H1 (cell line): ENCODE data around the gene SUOX. TPM values are rescaled to one million over a fixed set of nuclear protein-coding genes. Genes with fewer than 3 reads are reported as not detected.

Source experiments
- CTCF ChIA-PET: fragments of 300-600 bp; sonication (Branson Sonifier 250); formaldehyde crosslinking; loops from one replicate; lab custom pipeline; 2021; ENCODE audit not compliant: partially characterized antibody; lab: Charles Lee
- POLR2A ChIA-PET: fragments of 300-600 bp; sonication (Branson Sonifier 250); formaldehyde crosslinking; loops from one replicate; lab custom pipeline; 2021; ENCODE audit warnings: inconsistent platforms; ENCODE audit not compliant: partially characterized antibody; lab: Charles Lee
- DNase-seq, 2 experiments: peaks; one replicate each; pipeline versions ENCODE4 v3.0.0 to v3.0.0-alpha.2; 2010 to 2022; ENCODE audit warnings: low spot score in 2 of 2, low read depth in 1 of 2, mixed read lengths in 1 of 2
- FAIRE-seq: peaks from 2 replicates; lab custom pipeline; 2011; peaks lifted over from hg19 to GRCh38; lab: Jason Lieb, UNC
- H2AFZ ChIP-seq: 2 replicates; pipeline ENCODE4 v1.8.1; 2012; ENCODE audit warnings: low read length, inconsistent platforms
- H2AK5ac ChIP-seq: 2 replicates; pipeline ENCODE4 v1.6.1; 2013; ENCODE audit warnings: low read depth, low read length
- H2BK120ac ChIP-seq: replicated peaks from 2 replicates; pipeline ENCODE3; 2013; ENCODE audit warnings: low read depth, low read length, inconsistent platforms
- H2BK12ac ChIP-seq: 2 replicates; pipeline ENCODE4 v1.6.1; 2013; ENCODE audit warnings: low read depth, low read length
- H2BK15ac ChIP-seq: 2 replicates; pipeline ENCODE4 v1.6.1; 2013; ENCODE audit warnings: low read length
- H2BK20ac ChIP-seq: 2 replicates; pipeline ENCODE4 v1.6.1; 2013; ENCODE audit warnings: low read length
- H2BK5ac ChIP-seq: 2 replicates; pipeline ENCODE4 v1.6.1; 2013; ENCODE audit warnings: low read depth, low read length
- H3K14ac ChIP-seq: 2 replicates; pipeline ENCODE4 v1.6.1; 2013; ENCODE audit warnings: inconsistent platforms; ENCODE audit not compliant: insufficient read length
- H3K18ac ChIP-seq: 2 replicates; pipeline ENCODE4 v1.6.1; 2013; ENCODE audit warnings: low read length; ENCODE audit errors: extremely low read depth
- H3K23ac ChIP-seq: 2 replicates; pipeline ENCODE4 v1.6.1; 2013; ENCODE audit warnings: inconsistent platforms; ENCODE audit not compliant: insufficient read length
- H3K23me2 ChIP-seq: 2 replicates; pipeline ENCODE4 v1.6.1; 2013; ENCODE audit warnings: low read depth, low read length
- H3K27ac ChIP-seq: 2 replicates; pipeline ENCODE4 v1.6.1; 2011; ENCODE audit warnings: low read depth, low read length, inconsistent platforms
- H3K27me3 ChIP-seq, 4 experiments: replicated peaks in 1 of 4; 1 replicate in 1 of 4; 2 replicates in 3 of 4; pipeline versions ENCODE4 v1.6.1 to v1.8.1; 2011 to 2013; ENCODE audit warnings: low read length in 3 of 4, mild to moderate bottlenecking in 3 of 4, inconsistent platforms in 2 of 4, mixed read lengths in 2 of 4, moderate library complexity in 1 of 4; ENCODE audit not compliant: control insufficient read depth in 3 of 4, insufficient read depth in 3 of 4; ENCODE audit errors: extremely low read depth in 1 of 4
- H3K36me3 ChIP-seq, 4 experiments: 2 replicates each; pipeline versions ENCODE4 v1.6.1 to v1.8.1; 2011 to 2013; ENCODE audit warnings: mild to moderate bottlenecking in 4 of 4, low read length in 3 of 4, moderate library complexity in 2 of 4, control low read depth in 1 of 4, inconsistent platforms in 1 of 4; ENCODE audit not compliant: insufficient read depth in 4 of 4, control insufficient read depth in 2 of 4
- H3K4ac ChIP-seq: replicated peaks from 2 replicates; pipeline ENCODE3; 2013; ENCODE audit warnings: low read length, low read depth, mixed read lengths, inconsistent platforms; ENCODE audit not compliant: insufficient read length
- H3K4me1 ChIP-seq, 4 experiments: replicated peaks in 1 of 4; 1 replicate in 1 of 4; 2 replicates in 3 of 4; pipeline versions ENCODE4 v1.6.1 to v1.8.1; 2011 to 2013; ENCODE audit warnings: low read length in 3 of 4, inconsistent platforms in 2 of 4, mixed read lengths in 1 of 4; ENCODE audit not compliant: insufficient read depth in 4 of 4, control insufficient read depth in 3 of 4
- H3K4me2 ChIP-seq, 2 experiments: 2 replicates each; pipeline versions ENCODE4 v1.6.1 to v1.8.1; 2011 to 2013; ENCODE audit warnings: low read depth in 2 of 2, low read length in 2 of 2, control low read depth in 1 of 2, inconsistent platforms in 1 of 2, mild to moderate bottlenecking in 1 of 2; ENCODE audit not compliant: insufficient read depth in 1 of 2
- H3K4me3 ChIP-seq, 4 experiments: fragments of 200-600, 300-600 bp in 1 of 4; sonication (generic), shearing (Covaris generic), sonication (Bioruptor Twin) in 1 of 4; 2 replicates each; pipeline versions ENCODE4 v1.5.1 to v1.8.1; 2011 to 2016; ENCODE audit warnings: low read length in 4 of 4, low read depth in 3 of 4, control low read depth in 2 of 4, inconsistent platforms in 2 of 4, mild to moderate bottlenecking in 2 of 4, mixed read lengths in 1 of 4, moderate library complexity in 1 of 4; ENCODE audit not compliant: insufficient read depth in 2 of 4; ENCODE audit errors: extremely low read depth in 1 of 4
- H3K56ac ChIP-seq: replicated peaks from 2 replicates; pipeline ENCODE3; 2013; ENCODE audit warnings: low read depth, mild to moderate bottlenecking, mixed read lengths, low read length, inconsistent platforms; ENCODE audit not compliant: insufficient read length
- H3K79me1 ChIP-seq: 2 replicates; pipeline ENCODE4 v1.6.1; 2013; ENCODE audit warnings: low read depth, low read length, control low read depth
- H3K79me2 ChIP-seq, 2 experiments: 2 replicates each; pipeline versions ENCODE4 v1.6.1 to v1.8.1; 2012 to 2013; ENCODE audit warnings: low read length in 2 of 2, mild to moderate bottlenecking in 2 of 2, inconsistent platforms in 1 of 2; ENCODE audit not compliant: insufficient read depth in 2 of 2, control insufficient read depth in 1 of 2
- H3K9ac ChIP-seq, 4 experiments: replicated peaks in 1 of 4; 1 replicate in 1 of 4; 2 replicates in 3 of 4; pipeline versions ENCODE4 v1.6.1 to v1.8.1; 2011 to 2013; ENCODE audit warnings: low read depth in 3 of 4, low read length in 3 of 4, control low read depth in 2 of 4, mild to moderate bottlenecking in 2 of 4, moderate library complexity in 2 of 4, inconsistent platforms in 1 of 4; ENCODE audit errors: extremely low read depth in 1 of 4
- H3K9me3 ChIP-seq, 2 experiments: 2 replicates each; pipeline versions ENCODE4 v1.6.1 to v1.8.1; 2012 to 2013; ENCODE audit warnings: mild to moderate bottlenecking in 2 of 2, moderate library complexity in 2 of 2, control low read depth in 1 of 2, inconsistent platforms in 1 of 2, low read depth in 1 of 2, low read length in 1 of 2, mixed read lengths in 1 of 2; ENCODE audit not compliant: insufficient read depth in 2 of 2
- H4K20me1 ChIP-seq, 2 experiments: replicated peaks in 1 of 2; 2 replicates each; pipeline versions ENCODE3 to v1.8.1; 2011 to 2013; ENCODE audit warnings: inconsistent platforms in 2 of 2, low read length in 2 of 2, mild to moderate bottlenecking in 1 of 2; ENCODE audit not compliant: insufficient read depth in 2 of 2, control insufficient read depth in 1 of 2
- H4K5ac ChIP-seq: 2 replicates; pipeline ENCODE4 v1.6.1; 2013; ENCODE audit warnings: low read length, low read depth, mixed read lengths, inconsistent platforms; ENCODE audit not compliant: insufficient read length
- H4K8ac ChIP-seq: 2 replicates; pipeline ENCODE4 v1.8.0; 2013; ENCODE audit warnings: mild to moderate bottlenecking, moderate library complexity, low read length, inconsistent platforms; ENCODE audit not compliant: insufficient read depth; ENCODE audit errors: extremely low read depth
- H4K91ac ChIP-seq: replicated peaks from 2 replicates; pipeline ENCODE3; 2013; ENCODE audit warnings: low read length, mixed read lengths, inconsistent platforms; ENCODE audit not compliant: insufficient read length
- ATF3 ChIP-seq: IDR thresholded peaks from 2 replicates; pipeline ENCODE4 v1.6.1; 2011; ENCODE audit warnings: low read depth, mild to moderate bottlenecking, low read length; ENCODE audit not compliant: insufficient read depth
- KDM5A ChIP-seq: fragments of 200-600 bp; IDR thresholded peaks from 2 replicates; pipeline ENCODE4 v1.7.1; 2012; ENCODE audit warnings: mild to moderate bottlenecking, low read length, inconsistent platforms, mixed read lengths
- SAP30 ChIP-seq: fragments of 300-600 bp; sonication (generic); IDR thresholded peaks from 2 replicates; pipeline ENCODE4 v1.7.1; 2012; ENCODE audit warnings: low read length, moderate library complexity, mild to moderate bottlenecking, inconsistent platforms; ENCODE audit not compliant: insufficient read depth, insufficient replicate concordance
- WGBS, 2 experiments: shearing (Covaris generic) in 1 of 2; methylation state at CpG; one replicate each; pipeline versions ENCODE4 v1.1.6 to v1.1.7; 2013 to 2015; ENCODE audit warnings: low lambda C conversion rate in 2 of 2, mixed read lengths in 2 of 2, inconsistent platforms in 1 of 2, low coverage in 1 of 2, missing lambda C conversion rate in 1 of 2; ENCODE audit not compliant: insufficient replicate concordance in 2 of 2, insufficient coverage in 1 of 2, insufficient read length in 1 of 2; ENCODE audit errors: extremely low coverage in 1 of 2, missing lambda C conversion rate in 1 of 2; 5-methylcytosine and 5-hydroxymethylcytosine counted together
- polyA plus RNA-seq, 7 experiments: library from polyadenylated mRNA; depleted of rRNA in 3 of 7; stranded (reverse) in 5 of 7; unstranded in 2 of 7; fragments of >200 nt in 5 of 7; fragments of 200-250 nt in 2 of 7; gene quantifications; 1 replicate in 5 of 7; 2 replicates in 1 of 7; 4 replicates in 1 of 7; pipeline versions ENCODE4 v1.2.1 to v1.2.3, GENCODE V29; 2011 to 2013; ENCODE audit warnings: missing spikeins in 2 of 7, mixed read lengths in 2 of 7
- total RNA-seq: library from RNA; stranded (reverse); fragmentation: NEBNext Ultra II Directional; extraction: Animal tissue kit (Norgen Biotek cat#: 25700); gene quantifications from 2 replicates; pipeline ENCODE4 v1.2.1, GENCODE V29; 2021

SUOX gene
- total and polyA plus RNA-seq, 2 of the 8 experiments (the other 6 are each of a cell fraction or from before 2014, with no cell fraction given), result 22.5 to 31.3 TPM

- Histone ChIP-seq H3K9ac (peak overlapping the region; percentile 91 to 96 (median 94)), H2BK5ac (no peak overlapping the region), H3K27me3 (no peaks in the 10 kb centered on the region), H3K27ac (0 out of 2 replicates have a peak overlapping the region, but pooled peaks have one; percentile 29), H3K79me1 (peaks cover 3% of the 10 kb centered on the region; the same call in 1 of the 2 replicates), H4K5ac (no peak overlapping the region), H3K36me3 (peaks cover 13 to 30% (median 21%) of the 10 kb centered on the region in 4 experiments), H3K18ac (no peak overlapping the region), H2BK15ac (no peak overlapping the region), H3K56ac (no peak overlapping the region), H3K4ac (no peak overlapping the region), H3K4me2 (peak overlapping the region; percentile 72 to 91), H2BK12ac (no peak overlapping the region), H3K4me3 (peak overlapping the region; percentile 73 to 95 (median 86)), H2BK120ac (no peak overlapping the region), H3K4me1 (peaks cover 0 to 12% (median 4%) of the 10 kb centered on the region in 4 experiments; a peak in 5 of 7 replicates), H4K8ac (no peak overlapping the region), H2AK5ac (no peak overlapping the region), H2BK20ac (no peak overlapping the region), H3K23me2 (peaks cover 7% of the 10 kb centered on the region), H3K23ac (no peak overlapping the region), H4K20me1 (peaks cover 0 to 4% of the 10 kb centered on the region in 2 experiments), H3K79me2 (peaks cover 6 to 19% of the 10 kb centered on the region in 2 experiments), H2AFZ (no peak overlapping the region), H3K14ac (no peak overlapping the region), H3K9me3 (no peaks in the 10 kb centered on the region), H4K91ac (no peak overlapping the region)
- FAIRE-seq (no peak), DNase-seq (no peak)
- peak; percentile 1 for TF ChIP-seq SAP30
- no peak for TF ChIP-seq KDM5A
- no peak for TF ChIP-seq ATF3
- ChIA-PET CTCF (interaction anchor here (1.0 kb wide), 1 partner anchor 9 kb away, joined by 3 read pairs; no protein-coding TSS in a partner anchor), POLR2A (interaction anchor here (1.3 to 5.4 kb wide), 9 partner anchors 13 to 116 kb away, joined by 3 to 48 read pairs (median 25); partner anchors contain the start of genes IKZF4, MYL6, PA2G4 and PYM1)
- 63% methylated on average over 9 of the region's 9 CpGs; no CpG with 5 or more reads in 1 of the 2 experiments for WGBS, 2 experiments
Observed at GRCh38 chr12:56042843-56043242, 45.8 kb downstream of the SUOX start.
